Measurements from ENCODE around the gene CCL2. TPM values are rescaled to one million over a fixed set of nuclear protein-coding genes. Genes with fewer than 3 reads are reported as not detected.
A peak's percentile ranks its signal among the peaks of the same experiment; 100 is the strongest.

CCL2 gene
- total and polyA plus RNA-seq, 5 donors = 24.7 to 211 (median 77.7) TPM

- H3K27ac ChIP-seq (ENCODE audit: low read length) = peak overlapping the region; percentile 97
These were observed 3.0 kb upstream of the CCL2 start for GRCh38 chr17:34252095-34252443.

DNA sequence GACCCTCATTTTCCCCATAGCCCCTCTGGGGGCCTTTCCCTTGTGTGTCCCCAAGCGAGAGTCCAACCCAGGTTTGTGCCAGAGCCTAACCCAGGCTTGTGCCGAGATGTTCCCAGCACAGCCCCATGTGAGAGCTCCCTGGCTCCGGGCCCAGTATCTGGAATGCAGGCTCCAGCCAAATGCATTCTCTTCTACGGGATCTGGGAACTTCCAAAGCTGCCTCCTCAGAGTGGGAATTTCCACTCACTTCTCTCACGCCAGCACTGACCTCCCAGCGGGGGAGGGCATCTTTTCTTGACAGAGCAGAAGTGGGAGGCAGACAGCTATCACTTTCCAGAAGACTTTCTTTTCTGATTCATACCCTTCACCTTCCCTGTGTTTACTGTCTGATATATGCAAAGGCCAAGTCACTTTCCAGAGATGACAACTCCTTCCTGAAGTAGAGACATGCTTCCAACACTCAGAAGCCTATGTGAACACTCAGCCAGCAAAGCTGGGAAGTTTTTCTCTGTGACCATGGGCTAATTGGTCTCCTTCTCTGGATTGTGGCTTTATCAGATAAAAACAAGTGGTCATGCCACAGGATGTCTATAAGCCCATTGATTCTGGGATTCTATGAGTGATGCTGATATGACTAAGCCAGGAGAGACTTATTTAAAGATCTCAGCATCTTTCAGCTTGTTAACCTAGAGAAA is 2.5 kb upstream of the CCL2 start:
- Histone ChIP-seq H3K4me1 (ENCODE audit: control insufficient read depth, insufficient read depth, low read length) (peaks cover 47% of the 10 kb centered on the region), H3K9me3 (ENCODE audit: control insufficient read depth, low read length) (no peaks in the 10 kb centered on the region), H3K27me3 (ENCODE audit: control insufficient read depth, insufficient read depth) (no peaks in the 10 kb centered on the region), H3K4me3 (ENCODE audit: low read length) (no peak overlapping the region), H3K27ac (ENCODE audit: low read length) (peak overlapping the region; percentile 97)
- peak; percentile 89 to 92 for ATAC-seq
- peak; percentile 97 to 99 (median 97) for DNase-seq
- intact Hi-C loops (cut with DNase I) = loop anchor here in 1 of 4 donors (5.0 kb wide), 1 partner anchor 55 kb away; no protein-coding TSS in a partner anchor
- 7% methylated on average over 6 of the region's 6 CpGs for WGBS

More at GRCh38 chr17:34252095-34252443, 3.0 kb upstream of the CCL2 start:
- ATAC-seq (no peak), DNase-seq (peak in 2 of 3 donors; percentile 55 to 64)
- Histone ChIP-seq H3K9me3 (ENCODE audit: control insufficient read depth, low read length) (no peaks in the 10 kb centered on the region), H3K27me3 (ENCODE audit: control insufficient read depth, insufficient read depth) (no peaks in the 10 kb centered on the region), H3K4me3 (ENCODE audit: low read length) (no peak overlapping the region), H3K4me1 (ENCODE audit: control insufficient read depth, insufficient read depth, low read length) (peaks cover 47% of the 10 kb centered on the region)
- intact Hi-C loops (cut with DNase I) = loop anchor here in 1 of 4 donors (5.0 kb wide), 1 partner anchor 55 kb away; no protein-coding TSS in a partner anchor
- 17% methylated on average over 5 of the region's 5 CpGs for WGBS

DNA sequence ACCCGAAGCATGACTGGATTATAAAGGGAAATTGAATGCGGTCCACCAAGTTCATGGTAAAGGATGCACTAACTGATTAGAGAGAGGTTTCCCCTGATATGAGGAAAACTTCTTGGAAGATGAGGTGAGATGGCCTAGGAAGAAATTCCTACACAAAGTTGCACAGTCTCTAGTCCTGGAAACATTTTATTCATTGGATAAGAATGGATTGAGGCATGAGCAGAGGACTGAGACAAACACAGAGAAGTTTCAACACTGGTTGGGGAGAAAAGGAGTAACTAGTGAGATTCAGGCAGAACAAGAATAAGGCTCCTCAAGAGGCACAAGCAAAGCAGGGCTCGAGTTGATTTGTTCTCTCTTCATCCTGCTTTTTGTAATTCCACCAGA is 2.0 kb upstream of the CCL2 start:
- H3K4me1 ChIP-seq (ENCODE audit: control insufficient read depth, insufficient read depth, low read length) = peaks cover 46% of the 10 kb centered on the region
- intact Hi-C loops (cut with DNase I) = loop anchor here in 1 of 4 donors (5.0 kb wide), 1 partner anchor 54 kb away; no protein-coding TSS in a partner anchor

DNA sequence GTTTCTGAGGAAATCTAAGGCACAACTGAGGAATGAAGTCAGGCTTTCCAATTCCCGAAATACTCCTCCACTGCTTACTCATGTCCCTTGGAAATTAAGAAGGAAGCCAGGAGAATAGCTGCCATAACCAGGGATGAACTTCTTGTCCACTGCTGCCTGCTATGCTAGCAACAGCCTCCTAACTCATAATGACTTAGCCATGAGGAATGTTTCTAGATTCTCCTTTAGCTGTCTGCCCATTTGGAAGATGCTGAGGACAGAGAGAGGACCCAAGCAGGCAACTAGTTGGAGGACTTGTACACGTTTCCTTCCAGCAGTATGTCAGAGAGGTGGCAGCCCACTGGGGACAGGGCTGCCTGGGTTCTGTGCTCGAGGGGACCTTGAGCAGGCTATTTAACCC is 939 bp upstream of the CCL2 start:
- WGBS = 35% methylated on average over 3 of the region's 3 CpGs
- ATAC-seq (peak; percentile 60 to 71), DNase-seq (peak in 1 of 3 donors; percentile 62)
- intact Hi-C loops (cut with DNase I) = loop anchor here in 1 of 4 donors (5.0 kb wide), 1 partner anchor 53 kb away; no protein-coding TSS in a partner anchor
- Histone ChIP-seq H3K27ac (ENCODE audit: low read length) (peak overlapping the region; percentile 88), H3K9me3 (ENCODE audit: control insufficient read depth, low read length) (no peaks in the 10 kb centered on the region), H3K4me1 (ENCODE audit: control insufficient read depth, insufficient read depth, low read length) (peaks cover 42% of the 10 kb centered on the region), H3K27me3 (ENCODE audit: control insufficient read depth, insufficient read depth) (no peaks in the 10 kb centered on the region), H3K4me3 (ENCODE audit: low read length) (no peak overlapping the region)

More for the DNA sequence above, 2.0 kb upstream of the CCL2 start:
- 55% methylated on average over 3 of the region's 3 CpGs for WGBS
- Histone ChIP-seq H3K27ac (ENCODE audit: low read length) (peak overlapping the region; percentile 88), H3K9me3 (ENCODE audit: control insufficient read depth, low read length) (no peaks in the 10 kb centered on the region), H3K27me3 (ENCODE audit: control insufficient read depth, insufficient read depth) (no peaks in the 10 kb centered on the region), H3K4me3 (ENCODE audit: low read length) (no peak overlapping the region)
- ATAC-seq (no peak), DNase-seq (no peak)

DNA sequence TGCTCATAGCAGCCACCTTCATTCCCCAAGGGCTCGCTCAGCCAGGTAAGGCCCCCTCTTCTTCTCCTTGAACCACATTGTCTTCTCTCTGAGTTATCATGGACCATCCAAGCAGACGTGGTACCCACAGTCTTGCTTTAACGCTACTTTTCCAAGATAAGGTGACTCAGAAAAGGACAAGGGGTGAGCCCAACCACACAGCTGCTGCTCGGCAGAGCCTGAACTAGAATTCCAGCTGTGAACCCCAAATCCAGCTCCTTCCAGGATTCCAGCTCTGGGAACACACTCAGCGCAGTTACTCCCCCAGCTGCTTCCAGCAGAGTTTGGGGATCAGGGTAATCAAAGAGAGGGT is 272 bp downstream of the CCL2 start:
- ATAC-seq (no peak), DNase-seq (no peak)
- intact Hi-C loops (cut with DNase I) = no loop called here
- Histone ChIP-seq H3K27me3 (ENCODE audit: control insufficient read depth, insufficient read depth) (no peaks in the 10 kb centered on the region), H3K9me3 (ENCODE audit: control insufficient read depth, low read length) (no peaks in the 10 kb centered on the region), H3K4me3 (ENCODE audit: low read length) (peak overlapping the region; percentile 36), H3K27ac (ENCODE audit: low read length) (peak overlapping the region; percentile 84), H3K4me1 (ENCODE audit: control insufficient read depth, insufficient read depth, low read length) (peaks cover 37% of the 10 kb centered on the region)
- 21% methylated on average over 5 of the region's 5 CpGs for WGBS

DNA sequence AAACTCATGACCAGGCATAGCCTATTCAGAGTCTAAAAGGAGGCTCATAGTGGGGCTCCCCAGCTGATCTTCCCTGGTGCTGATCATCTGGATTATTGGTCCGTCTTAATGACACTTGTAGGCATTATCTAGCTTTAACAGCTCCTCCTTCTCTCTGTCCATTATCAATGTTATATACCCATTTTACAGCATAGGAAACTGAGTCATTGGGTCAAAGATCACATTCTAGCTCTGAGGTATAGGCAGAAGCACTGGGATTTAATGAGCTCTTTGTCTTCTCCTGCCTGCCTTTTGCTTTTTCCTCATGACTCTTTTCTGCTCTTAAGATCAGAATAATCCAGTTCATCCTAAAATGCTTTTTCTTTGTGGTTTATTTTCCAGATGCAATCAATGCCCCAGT is 756 bp downstream of the CCL2 start:
- no peaks in the 10 kb centered on the region for H3K9me3 ChIP-seq (ENCODE audit: control insufficient read depth, low read length)
- H3K27ac ChIP-seq (ENCODE audit: low read length) = peak overlapping the region; percentile 84
- peak overlapping the region; percentile 36 for H3K4me3 ChIP-seq (ENCODE audit: low read length)
- ATAC-seq = no peak
- 89% methylated on average over 1 of the region's 1 CpG for WGBS
- peaks cover 33% of the 10 kb centered on the region for H3K4me1 ChIP-seq (ENCODE audit: control insufficient read depth, insufficient read depth, low read length)
- H3K27me3 ChIP-seq (ENCODE audit: control insufficient read depth, insufficient read depth) = no peaks in the 10 kb centered on the region
- intact Hi-C loops (cut with DNase I) = no loop called here
- DNase-seq = no peak

GRCh38 chr17:34257299-34257985 is 2.4 kb downstream of the CCL2 start:
- ATAC-seq = no peak
- H3K9me3 ChIP-seq (ENCODE audit: control insufficient read depth, low read length) = no peaks in the 10 kb centered on the region
- no peak overlapping the region for H3K4me3 ChIP-seq (ENCODE audit: low read length)
- WGBS = 83% methylated on average over 5 of the region's 5 CpGs
- H3K27me3 ChIP-seq (ENCODE audit: control insufficient read depth, insufficient read depth) = no peaks in the 10 kb centered on the region
- H3K4me1 ChIP-seq (ENCODE audit: control insufficient read depth, insufficient read depth, low read length) = peaks cover 21% of the 10 kb centered on the region
- intact Hi-C loops (cut with DNase I) = no loop called here
- H3K27ac ChIP-seq (ENCODE audit: low read length) = no peak overlapping the region
- no peak for DNase-seq

DNA sequence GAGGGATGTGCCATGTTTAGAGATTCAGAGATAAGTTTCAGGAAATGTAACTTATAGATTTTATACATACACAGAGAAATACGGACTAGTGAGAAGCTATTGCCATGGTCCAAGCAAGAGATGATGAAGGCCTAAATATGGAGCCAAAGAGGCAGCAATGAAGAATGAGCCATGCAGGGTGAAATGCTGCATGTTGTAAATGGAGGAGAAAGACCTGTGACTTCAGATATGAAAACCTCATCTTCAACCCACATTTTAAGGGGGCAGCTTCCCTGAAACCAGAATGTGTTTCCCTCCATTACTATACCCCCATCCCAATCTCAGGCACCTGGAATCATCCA is 2.9 kb downstream of the CCL2 start:
- Histone ChIP-seq H3K9me3 (ENCODE audit: control insufficient read depth, low read length) (no peaks in the 10 kb centered on the region), H3K27me3 (ENCODE audit: control insufficient read depth, insufficient read depth) (no peaks in the 10 kb centered on the region), H3K4me3 (ENCODE audit: low read length) (no peak overlapping the region), H3K4me1 (ENCODE audit: control insufficient read depth, insufficient read depth, low read length) (peaks cover 21% of the 10 kb centered on the region), H3K27ac (ENCODE audit: low read length) (no peak overlapping the region)
- intact Hi-C loops (cut with DNase I) = no loop called here
- 75% methylated on average over 1 of the region's 1 CpG for WGBS
- no peak for DNase-seq
- no peak for ATAC-seq

DNA sequence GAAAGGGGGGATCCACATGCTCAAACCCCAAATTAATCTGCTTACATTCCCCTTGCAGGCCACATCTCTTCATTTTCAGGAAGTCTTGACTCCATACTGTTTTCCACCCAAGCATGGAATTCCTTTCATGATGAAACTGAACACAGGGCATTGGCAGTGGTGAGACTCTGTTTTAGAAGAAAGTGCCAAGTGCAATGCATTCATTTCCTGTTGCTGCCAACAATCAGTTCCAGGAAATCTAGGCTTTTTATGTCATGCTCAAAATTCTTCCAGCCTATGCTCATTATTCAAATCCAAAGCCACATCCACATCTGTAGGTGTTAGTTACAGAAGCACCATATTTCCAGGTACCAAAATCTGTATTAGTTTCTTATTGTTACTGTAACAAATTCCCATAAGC is 4.1 kb downstream of the CCL2 start:
- intact Hi-C loops (cut with DNase I) = no loop called here
- no peak overlapping the region for H3K27ac ChIP-seq (ENCODE audit: low read length)
- ATAC-seq = no peak

GRCh38 chr17:34260861-34261260 is 5.8 kb downstream of the CCL2 start:
- Histone ChIP-seq H3K4me1 (ENCODE audit: control insufficient read depth, insufficient read depth, low read length) (peaks cover 2% of the 10 kb centered on the region), H3K4me3 (ENCODE audit: low read length) (no peak overlapping the region), H3K9me3 (ENCODE audit: control insufficient read depth, low read length) (no peaks in the 10 kb centered on the region), H3K27me3 (ENCODE audit: control insufficient read depth, insufficient read depth) (no peaks in the 10 kb centered on the region), H3K27ac (ENCODE audit: low read length) (no peak overlapping the region)
- DNase-seq (no peak), ATAC-seq (no peak)
- intact Hi-C loops (cut with DNase I) = no loop called here
- WGBS = 44% methylated on average over 4 of the region's 4 CpGs

More for the DNA sequence above, 4.1 kb downstream of the CCL2 start:
- H3K27me3 ChIP-seq (ENCODE audit: control insufficient read depth, insufficient read depth) = no peaks in the 10 kb centered on the region
- H3K9me3 ChIP-seq (ENCODE audit: control insufficient read depth, low read length) = no peaks in the 10 kb centered on the region
- DNase-seq = no peak
- no peak overlapping the region for H3K4me3 ChIP-seq (ENCODE audit: low read length)
- peaks cover 11% of the 10 kb centered on the region for H3K4me1 ChIP-seq (ENCODE audit: control insufficient read depth, insufficient read depth, low read length)

- no peaks in the 10 kb centered on the region for H3K27me3 ChIP-seq (ENCODE audit: control insufficient read depth, insufficient read depth)
- no peak for ATAC-seq
- no peak overlapping the region for H3K4me3 ChIP-seq (ENCODE audit: low read length)
- H3K9me3 ChIP-seq (ENCODE audit: control insufficient read depth, low read length) = no peaks in the 10 kb centered on the region
- DNase-seq = no peak
- intact Hi-C loops (cut with DNase I) = no loop called here
- no peak overlapping the region for H3K27ac ChIP-seq (ENCODE audit: low read length)
- 80% methylated on average over 5 of the region's 5 CpGs for WGBS
- no peaks in the 10 kb centered on the region for H3K4me1 ChIP-seq (ENCODE audit: control insufficient read depth, insufficient read depth, low read length)
These were observed 6.7 kb downstream of the CCL2 start for GRCh38 chr17:34261568-34262337.
